Right lobe of liver (tissue), 4 donors: ENCODE measurements around the gene SH3TC1.

ENCODE experiments used
- CTCF ChIP-seq, 4 donors: fragments of 200-600 bp in 3 of 4; fragments of 450-650 bp in 1 of 4; IDR thresholded peaks; one replicate each; pipeline versions ENCODE4 v1.5.1 to v1.8.0; 2016 to 2022; ENCODE audit warnings: antibody characterized with exemption in 4 of 4, mild to moderate bottlenecking in 2 of 4
- POLR2A ChIP-seq: fragments of 450-650 bp; IDR thresholded peaks from one replicate; pipeline ENCODE4 v1.6.1; 2017; ENCODE audit warnings: antibody characterized with exemption, mild to moderate bottlenecking
- donor health status: DM: no; HTN: no; CAD: no.
- donor health status: DM: no; HTN: no; CAD: no.
- donor health status: DM: no; HTN: yes; CAD: no.

- TF ChIP-seq CTCF (IDR thresholded peaks at IDR 0.05) (no peak), POLR2A (no peak)
Measured at GRCh38 chr4:8279321-8280157, 80.4 kb downstream of the SH3TC1 start.
